Gastrocnemius medialis (tissue), 4 donors: ENCODE data around the gene PLCXD3.

ENCODE experiments used
- POLR2A ChIP-seq, 2 donors: fragments of 450-650 bp; IDR thresholded peaks; one replicate each; pipeline ENCODE4 v1.6.1; 2017; ENCODE audit warnings: antibody characterized with exemption in 2 of 2, mild to moderate bottlenecking in 2 of 2, moderate library complexity in 2 of 2
- TF ChIP-seq, protein P1 (sequence below), 5 experiments: fragments of 450-650 bp in 3 of 5; fragments of 200-600 bp in 2 of 5; sonication (generic) in 2 of 5; IDR thresholded peaks in 4 of 5; conservative IDR thresholded peaks in 1 of 5; 1 replicate in 4 of 5; 2 replicates in 1 of 5; pipeline ENCODE4 v1.5.1; 2016 to 2019; ENCODE audit warnings: antibody characterized with exemption in 5 of 5, mild to moderate bottlenecking in 3 of 5, moderate library complexity in 3 of 5

DNA sequence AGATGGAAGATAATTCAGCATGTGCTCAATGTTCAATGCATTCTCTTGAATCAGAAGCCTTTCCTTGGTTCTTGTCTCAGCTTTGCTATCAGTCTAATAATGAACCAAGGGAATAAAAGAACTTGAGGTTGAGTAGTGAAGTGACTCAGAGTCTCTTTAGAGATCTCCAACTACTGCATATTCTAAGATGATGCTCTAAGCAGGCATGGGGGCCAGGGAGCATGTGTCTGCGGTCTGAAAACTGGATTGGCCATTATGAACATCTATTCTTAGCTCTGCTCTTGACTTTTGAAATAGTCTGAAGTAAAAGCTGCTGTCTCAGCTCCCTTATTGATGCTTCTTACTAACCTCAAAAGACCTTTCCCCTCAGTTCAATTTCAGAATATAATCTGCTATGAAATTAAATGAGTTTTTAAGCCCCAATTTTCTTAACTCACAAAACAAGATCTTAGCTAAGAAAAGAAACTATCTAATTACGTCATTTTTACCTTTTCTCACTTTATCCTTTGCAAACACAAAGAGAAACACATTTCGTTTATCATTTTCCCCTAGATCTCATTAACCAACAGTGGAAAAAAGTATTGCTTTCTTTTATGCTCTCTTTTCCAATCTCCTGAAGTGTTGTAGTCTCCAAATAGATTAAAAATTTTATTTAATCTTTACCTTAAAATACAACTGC is 44.8 kb downstream of the PLCXD3 start:
- TF ChIP-seq, protein P1, sequence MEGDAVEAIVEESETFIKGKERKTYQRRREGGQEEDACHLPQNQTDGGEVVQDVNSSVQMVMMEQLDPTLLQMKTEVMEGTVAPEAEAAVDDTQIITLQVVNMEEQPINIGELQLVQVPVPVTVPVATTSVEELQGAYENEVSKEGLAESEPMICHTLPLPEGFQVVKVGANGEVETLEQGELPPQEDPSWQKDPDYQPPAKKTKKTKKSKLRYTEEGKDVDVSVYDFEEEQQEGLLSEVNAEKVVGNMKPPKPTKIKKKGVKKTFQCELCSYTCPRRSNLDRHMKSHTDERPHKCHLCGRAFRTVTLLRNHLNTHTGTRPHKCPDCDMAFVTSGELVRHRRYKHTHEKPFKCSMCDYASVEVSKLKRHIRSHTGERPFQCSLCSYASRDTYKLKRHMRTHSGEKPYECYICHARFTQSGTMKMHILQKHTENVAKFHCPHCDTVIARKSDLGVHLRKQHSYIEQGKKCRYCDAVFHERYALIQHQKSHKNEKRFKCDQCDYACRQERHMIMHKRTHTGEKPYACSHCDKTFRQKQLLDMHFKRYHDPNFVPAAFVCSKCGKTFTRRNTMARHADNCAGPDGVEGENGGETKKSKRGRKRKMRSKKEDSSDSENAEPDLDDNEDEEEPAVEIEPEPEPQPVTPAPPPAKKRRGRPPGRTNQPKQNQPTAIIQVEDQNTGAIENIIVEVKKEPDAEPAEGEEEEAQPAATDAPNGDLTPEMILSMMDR (IDR thresholded peaks at IDR 0.05 in 4 of 5, conservative IDR thresholded peaks at IDR 0.05 in 1 of 5) = no peak
- no peak for TF ChIP-seq POLR2A (IDR thresholded peaks at IDR 0.05)
